IMR-90 (cell line): ENCODE measurements around the gene ARHGAP24. TPM values are rescaled to one million over a fixed set of nuclear protein-coding genes. Genes with fewer than 3 reads are reported as not detected.

Experiments
- ATAC-seq: fragments of 200-7000 bp; cut with Tn5 transposase; 2 replicates; pipeline ENCODE4 v1.9.1; 2020; ENCODE audit warnings: low read depth, mild to moderate bottlenecking, moderate library complexity
- BruUV-seq: library from RNA; stranded (reverse); fragments of 400-500 nt; replicated peaks from 2 replicates; lab custom pipeline; 2021; lab: Mats Ljungman, UMichigan
- CTCF ChIA-PET: fragments of 300-600 bp; formaldehyde crosslinking; extraction: SDS; loops from one replicate; lab custom pipeline; 2021; ENCODE audit warnings: antibody characterized with exemption; lab: Yijun Ruan, JAX
- POLR2A ChIA-PET: fragments of 300-600 bp; sonication (Branson Sonifier 250); formaldehyde crosslinking; loops from one replicate; lab custom pipeline; 2022; ENCODE audit warnings: antibody characterized with exemption; ENCODE audit not compliant: unreplicated experiment; lab: Charles Lee
- DNase-seq: peaks from one replicate; pipeline ENCODE4 v3.0.0; 2013
- H2AFZ ChIP-seq: replicated peaks from 2 replicates; pipeline ENCODE3; 2013; ENCODE audit warnings: low read length, mild to moderate bottlenecking; ENCODE audit not compliant: poor library complexity
- H2AK5ac ChIP-seq: 2 replicates; pipeline ENCODE4 v1.6.1; 2013; ENCODE audit warnings: low read depth, low read length, inconsistent platforms
- H2AK9ac ChIP-seq: replicated peaks from 2 replicates; pipeline ENCODE3; 2013; ENCODE audit warnings: mild to moderate bottlenecking, low read depth, low read length, moderate library complexity; ENCODE audit not compliant: poor library complexity
- H2BK120ac ChIP-seq: 2 replicates; pipeline ENCODE4 v1.6.1; 2013; ENCODE audit warnings: low read depth, low read length, inconsistent platforms
- H2BK15ac ChIP-seq: 3 replicates; pipeline ENCODE4 v1.6.1; 2013; ENCODE audit warnings: low read depth, low read length, inconsistent platforms
- H2BK20ac ChIP-seq: 2 replicates; pipeline ENCODE4 v1.6.1; 2013; ENCODE audit warnings: low read depth, mild to moderate bottlenecking, inconsistent platforms, low read length, moderate library complexity
- H2BK5ac ChIP-seq: 2 replicates; pipeline ENCODE4 v1.6.1; 2013; ENCODE audit warnings: mild to moderate bottlenecking, low read depth, low read length, inconsistent platforms; ENCODE audit not compliant: poor library complexity, severe bottlenecking
- H3K14ac ChIP-seq: replicated peaks from 2 replicates; pipeline ENCODE4 v1.6.1; 2013; ENCODE audit warnings: low read depth, low read length, inconsistent platforms
- H3K18ac ChIP-seq: 2 replicates; pipeline ENCODE4 v1.6.1; 2013; ENCODE audit warnings: low read depth, low read length, control low read depth
- H3K23ac ChIP-seq: 2 replicates; pipeline ENCODE4 v1.6.1; 2013; ENCODE audit warnings: low read depth, low read length, inconsistent platforms
- H3K27ac ChIP-seq: 2 replicates; pipeline ENCODE4 v1.5.1; 2013; ENCODE audit warnings: mild to moderate bottlenecking, control low read depth, low read length; ENCODE audit not compliant: insufficient read depth
- H3K27me3 ChIP-seq: 2 replicates; pipeline ENCODE4 v1.6.1; 2013; ENCODE audit warnings: low read length; ENCODE audit not compliant: control insufficient read depth, insufficient read depth
- H3K36me3 ChIP-seq: 2 replicates; pipeline ENCODE4 v1.6.1; 2013; ENCODE audit warnings: low read length, mixed read lengths; ENCODE audit not compliant: control insufficient read depth, insufficient read depth
- H3K4ac ChIP-seq: 2 replicates; pipeline ENCODE4 v1.6.1; 2013; ENCODE audit warnings: low read depth, low read length, inconsistent platforms
- H3K4me1 ChIP-seq: 2 replicates; pipeline ENCODE4 v1.6.1; 2013; ENCODE audit warnings: low read length, mixed read lengths; ENCODE audit not compliant: control insufficient read depth, insufficient read depth
- H3K4me2 ChIP-seq: 2 replicates; pipeline ENCODE4 v1.6.1; 2013; ENCODE audit warnings: low read depth, mild to moderate bottlenecking, control low read depth, low read length, moderate library complexity
- H3K4me3 ChIP-seq: 2 replicates; pipeline ENCODE4 v1.5.1; 2013; ENCODE audit warnings: low read depth, mild to moderate bottlenecking, control low read depth, low read length, moderate library complexity; ENCODE audit not compliant: insufficient read depth
- H3K56ac ChIP-seq: 2 replicates; pipeline ENCODE4 v1.6.1; 2013; ENCODE audit warnings: low read length, inconsistent platforms; ENCODE audit not compliant: insufficient read depth; ENCODE audit errors: extremely low read depth
- H3K79me1 ChIP-seq, 2 experiments: 2 replicates each; pipeline ENCODE4 v1.6.1; 2013; ENCODE audit warnings: low read length in 2 of 2, inconsistent platforms in 1 of 2, low read depth in 1 of 2
- H3K9ac ChIP-seq: 2 replicates; pipeline ENCODE4 v1.6.1; 2013; ENCODE audit warnings: low read depth, low read length, control low read depth
- H3K9me1 ChIP-seq: 2 replicates; pipeline ENCODE4 v1.6.1; 2013; ENCODE audit warnings: low read length, inconsistent platforms; ENCODE audit not compliant: insufficient read depth
- H3K9me3 ChIP-seq: 2 replicates; pipeline ENCODE4 v1.6.1; 2013; ENCODE audit warnings: low read length; ENCODE audit not compliant: control insufficient read depth, insufficient read depth
- H4K20me1 ChIP-seq: 2 replicates; pipeline ENCODE4 v1.6.1; 2013; ENCODE audit warnings: low read length, inconsistent platforms; ENCODE audit not compliant: insufficient read depth
- H4K5ac ChIP-seq: 2 replicates; pipeline ENCODE4 v1.6.1; 2013; ENCODE audit warnings: mild to moderate bottlenecking, low read depth, low read length, control low read depth
- H4K8ac ChIP-seq, 2 experiments: 2 replicates each; pipeline ENCODE4 v1.6.1; 2013; ENCODE audit warnings: low read depth in 2 of 2, low read length in 2 of 2, control low read depth in 1 of 2, inconsistent platforms in 1 of 2
- H4K91ac ChIP-seq: 2 replicates; pipeline ENCODE4 v1.6.1; 2013; ENCODE audit warnings: low read depth, low read length, inconsistent platforms; ENCODE audit not compliant: insufficient read depth
- BHLHE40 ChIP-seq: fragments of 150-350 bp; IDR thresholded peaks from 2 replicates; pipeline ENCODE4 v1.6.1; 2016; ENCODE audit warnings: mild to moderate bottlenecking, low read depth, low read length
- CEBPB ChIP-seq: IDR thresholded peaks from 2 replicates; pipeline ENCODE4 v1.6.1; 2012; ENCODE audit warnings: low read depth, low read length, improper control_type of control experiment
- CHD1 ChIP-seq: IDR thresholded peaks from 2 replicates; pipeline ENCODE4 v1.6.1; 2012; ENCODE audit warnings: low read depth, low read length, improper control_type of control experiment
- FOS ChIP-seq: fragments of 150-350 bp; IDR thresholded peaks from 2 replicates; pipeline ENCODE4 v1.6.1; 2016; ENCODE audit warnings: low read depth, low read length
- MAFK ChIP-seq: IDR thresholded peaks from 2 replicates; pipeline ENCODE4 v1.6.1; 2012; ENCODE audit warnings: low read depth, low read length, improper control_type of control experiment
- MAZ ChIP-seq: IDR thresholded peaks from 2 replicates; pipeline ENCODE4 v1.6.1; 2012; ENCODE audit warnings: low read depth, mild to moderate bottlenecking, low read length, improper control_type of control experiment, moderate library complexity, borderline replicate concordance
- MXI1 ChIP-seq: IDR thresholded peaks from 2 replicates; pipeline ENCODE4 v1.6.1; 2012; ENCODE audit warnings: low read depth, mild to moderate bottlenecking, low read length, moderate library complexity, borderline replicate concordance
- NFE2L2 ChIP-seq: fragments of 150-350 bp; IDR thresholded peaks from 2 replicates; pipeline ENCODE4 v1.6.1; 2016; ENCODE audit warnings: low read depth, mild to moderate bottlenecking, low read length
- POLR2A ChIP-seq: IDR thresholded peaks from 2 replicates; pipeline ENCODE4 v1.6.1; 2012; ENCODE audit warnings: mild to moderate bottlenecking, low read depth, low read length
- RAD21 ChIP-seq: IDR thresholded peaks from 2 replicates; pipeline ENCODE4 v1.6.1; 2012; ENCODE audit warnings: low read length, improper control_type of control experiment
- RCOR1 ChIP-seq: IDR thresholded peaks from 2 replicates; pipeline ENCODE4 v1.6.1; 2012; ENCODE audit warnings: mild to moderate bottlenecking, low read length, improper control_type of control experiment; ENCODE audit not compliant: insufficient replicate concordance
- RFX5 ChIP-seq: IDR thresholded peaks from 2 replicates; pipeline ENCODE4 v1.8.0; 2012; ENCODE audit warnings: low read depth, mild to moderate bottlenecking, low read length, moderate library complexity
- SMC3 ChIP-seq: fragments of 150-350 bp; IDR thresholded peaks from 2 replicates; pipeline ENCODE4 v1.6.1; 2016; ENCODE audit warnings: low read depth, mild to moderate bottlenecking, antibody characterized with exemption, low read length, moderate library complexity
- WGBS, 2 experiments: methylation state at CpG; one replicate each; pipeline versions ENCODE4 v1.1.5 to v1.1.7; 2013; ENCODE audit warnings: missing lambda C conversion rate in 2 of 2; ENCODE audit not compliant: insufficient read length in 1 of 2; ENCODE audit errors: extremely low coverage in 2 of 2; 5-methylcytosine and 5-hydroxymethylcytosine counted together
- dilution Hi-C: fragments of 300-500 bp; cut with HindIII; formaldehyde crosslinking; loops from one replicate; pipeline ENCODE4 v1.14.3; 2018; ENCODE audit warnings: low sequenced_read_pairs; ENCODE audit not compliant: unreplicated experiment
- in situ Hi-C: fragments of 300-500 bp; cut with MboI; formaldehyde crosslinking; loops from 3 replicates; pipeline ENCODE4 v1.14.3; 2019; ENCODE audit warnings: low sequenced_read_pairs, inconsistent platforms, mixed read lengths
- intact Hi-C: fragments of 100-400 bp; cut with micrococcal nuclease; formaldehyde crosslinking; loops from 2 replicates; pipeline ENCODE4 v1.10.0; 2022
- polyA plus RNA-seq, 3 experiments: library from polyadenylated mRNA; depleted of rRNA; stranded (reverse); fragments of >200 nt; gene quantifications; 2 replicates each; pipeline ENCODE4 v1.2.3, GENCODE V29; 2012; ENCODE audit warnings: low replicate concordance in 1 of 3
- total RNA-seq: library from RNA; depleted of rRNA; stranded (reverse); fragments of >200 nt; gene quantifications from 2 replicates; pipeline ENCODE4 v1.2.3, GENCODE V29; 2012
- TF ChIP-seq, protein P1 (sequence below): fragments of 150-350 bp; IDR thresholded peaks from 2 replicates; pipeline ENCODE4 v1.6.1; 2017; ENCODE audit warnings: mild to moderate bottlenecking, antibody characterized with exemption, low read length, low read depth
- TF ChIP-seq, protein P2 (sequence below): conservative IDR thresholded peaks from 2 replicates; pipeline ENCODE4 v1.5.1; 2012; ENCODE audit warnings: mild to moderate bottlenecking, low read depth, low read length, improper control_type of control experiment
- TF ChIP-seq, protein P3 (sequence below): fragments of 150-350 bp; IDR thresholded peaks from 2 replicates; pipeline ENCODE4 v1.6.1; 2016; ENCODE audit warnings: low read depth, mild to moderate bottlenecking, low read length, moderate library complexity, borderline replicate concordance

ARHGAP24 gene
- total and polyA plus RNA-seq, 2 of the 4 experiments (the other 2 are of a cell fraction), result 11.9 to 24.0 TPM

DNA sequence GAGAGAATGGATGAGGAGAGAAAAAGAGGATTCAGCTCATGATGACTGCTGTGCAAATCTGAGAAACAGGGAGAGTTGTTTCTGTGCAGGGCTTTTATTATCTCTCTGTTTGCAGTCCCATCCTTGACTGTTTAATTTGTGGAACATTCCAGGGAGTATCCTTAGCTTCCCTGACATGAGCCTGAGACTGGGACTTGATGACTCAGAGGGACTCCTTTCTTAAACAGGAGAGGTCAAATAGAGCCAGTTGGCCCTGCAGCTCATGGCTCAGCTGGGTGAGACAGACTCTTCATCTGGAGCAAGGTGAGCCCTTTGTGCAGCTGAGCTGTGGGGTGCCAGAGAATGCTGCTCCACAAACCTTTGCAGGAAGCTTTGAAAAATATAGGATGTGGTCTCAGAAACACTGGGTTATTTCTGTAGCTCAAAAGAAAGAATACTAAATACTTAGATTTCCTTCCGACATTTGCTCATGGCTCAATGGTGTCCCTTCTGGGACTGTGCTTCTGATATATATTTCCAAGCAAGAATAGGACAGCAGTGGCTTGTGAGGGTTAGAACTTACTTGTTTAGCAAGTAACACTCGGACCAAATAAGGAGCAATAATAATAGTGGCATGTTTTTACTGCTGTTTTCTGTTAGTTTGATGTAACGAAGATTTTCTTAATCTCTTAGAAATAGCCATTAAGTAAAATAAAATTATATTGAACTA lies 14.5 kb downstream of the ARHGAP24 start:
- Histone ChIP-seq H3K4me2 (no peak overlapping the region), H3K18ac (no peak overlapping the region), H2AK9ac (no peak overlapping the region), H3K9me3 (no peaks in the 10 kb centered on the region), H3K27me3 (no peaks in the 10 kb centered on the region), H4K5ac (no peak overlapping the region), H3K79me1 (no peaks in the 10 kb centered on the region), H2BK15ac (no peak overlapping the region), H2AFZ (no peak overlapping the region), H2BK5ac (no peak overlapping the region), H3K9me1 (no peaks in the 10 kb centered on the region), H2BK20ac (no peak overlapping the region), H3K36me3 (no peaks in the 10 kb centered on the region), H3K4ac (no peak overlapping the region), H3K27ac (no peak overlapping the region), H2BK120ac (no peak overlapping the region), H2AK5ac (no peak overlapping the region), H4K91ac (no peak overlapping the region), H3K56ac (no peak overlapping the region), H3K4me3 (no peak overlapping the region), H3K9ac (no peak overlapping the region), H4K20me1 (no peaks in the 10 kb centered on the region), H3K23ac (no peak overlapping the region), H3K4me1 (no peaks in the 10 kb centered on the region), H3K14ac (no peak overlapping the region), H4K8ac (no peak overlapping the region)
- TF ChIP-seq NFE2L2, result no peak
- TF ChIP-seq MXI1, result no peak
- TF ChIP-seq MAZ, result no peak
- TF ChIP-seq, protein P1, sequence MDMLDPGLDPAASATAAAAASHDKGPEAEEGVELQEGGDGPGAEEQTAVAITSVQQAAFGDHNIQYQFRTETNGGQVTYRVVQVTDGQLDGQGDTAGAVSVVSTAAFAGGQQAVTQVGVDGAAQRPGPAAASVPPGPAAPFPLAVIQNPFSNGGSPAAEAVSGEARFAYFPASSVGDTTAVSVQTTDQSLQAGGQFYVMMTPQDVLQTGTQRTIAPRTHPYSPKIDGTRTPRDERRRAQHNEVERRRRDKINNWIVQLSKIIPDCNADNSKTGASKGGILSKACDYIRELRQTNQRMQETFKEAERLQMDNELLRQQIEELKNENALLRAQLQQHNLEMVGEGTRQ, result no peak
- TF ChIP-seq, protein P2, sequence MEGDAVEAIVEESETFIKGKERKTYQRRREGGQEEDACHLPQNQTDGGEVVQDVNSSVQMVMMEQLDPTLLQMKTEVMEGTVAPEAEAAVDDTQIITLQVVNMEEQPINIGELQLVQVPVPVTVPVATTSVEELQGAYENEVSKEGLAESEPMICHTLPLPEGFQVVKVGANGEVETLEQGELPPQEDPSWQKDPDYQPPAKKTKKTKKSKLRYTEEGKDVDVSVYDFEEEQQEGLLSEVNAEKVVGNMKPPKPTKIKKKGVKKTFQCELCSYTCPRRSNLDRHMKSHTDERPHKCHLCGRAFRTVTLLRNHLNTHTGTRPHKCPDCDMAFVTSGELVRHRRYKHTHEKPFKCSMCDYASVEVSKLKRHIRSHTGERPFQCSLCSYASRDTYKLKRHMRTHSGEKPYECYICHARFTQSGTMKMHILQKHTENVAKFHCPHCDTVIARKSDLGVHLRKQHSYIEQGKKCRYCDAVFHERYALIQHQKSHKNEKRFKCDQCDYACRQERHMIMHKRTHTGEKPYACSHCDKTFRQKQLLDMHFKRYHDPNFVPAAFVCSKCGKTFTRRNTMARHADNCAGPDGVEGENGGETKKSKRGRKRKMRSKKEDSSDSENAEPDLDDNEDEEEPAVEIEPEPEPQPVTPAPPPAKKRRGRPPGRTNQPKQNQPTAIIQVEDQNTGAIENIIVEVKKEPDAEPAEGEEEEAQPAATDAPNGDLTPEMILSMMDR, result no peak
- TF ChIP-seq RAD21, result no peak
- no peak for TF ChIP-seq RCOR1
- TF ChIP-seq POLR2A, result no peak
- TF ChIP-seq MAFK, result no peak
- TF ChIP-seq FOS, result no peak
- TF ChIP-seq RFX5, result no peak
- TF ChIP-seq CHD1, result no peak
- TF ChIP-seq SMC3, result no peak
- no peak for TF ChIP-seq BHLHE40
- TF ChIP-seq, protein P3, sequence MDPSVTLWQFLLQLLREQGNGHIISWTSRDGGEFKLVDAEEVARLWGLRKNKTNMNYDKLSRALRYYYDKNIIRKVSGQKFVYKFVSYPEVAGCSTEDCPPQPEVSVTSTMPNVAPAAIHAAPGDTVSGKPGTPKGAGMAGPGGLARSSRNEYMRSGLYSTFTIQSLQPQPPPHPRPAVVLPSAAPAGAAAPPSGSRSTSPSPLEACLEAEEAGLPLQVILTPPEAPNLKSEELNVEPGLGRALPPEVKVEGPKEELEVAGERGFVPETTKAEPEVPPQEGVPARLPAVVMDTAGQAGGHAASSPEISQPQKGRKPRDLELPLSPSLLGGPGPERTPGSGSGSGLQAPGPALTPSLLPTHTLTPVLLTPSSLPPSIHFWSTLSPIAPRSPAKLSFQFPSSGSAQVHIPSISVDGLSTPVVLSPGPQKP, result no peak
- TF ChIP-seq CEBPB, result no peak
- BruUV-seq, result no TSS peak
- ChIA-PET CTCF (no interaction called here), POLR2A (no interaction called here)
- dilution Hi-C loops, result no loop called here
- peak; percentile 76 for ATAC-seq
- in situ Hi-C loops, result no loop called here
- peak; percentile 8 for DNase-seq
- intact Hi-C loops, result no loop called here
- WGBS, 2 experiments, result no CpG with 5 or more reads among the region's 3 CpGs
